Fibroblast of skin of left quadriceps (primary cell): ENCODE data around the gene TRAM2.

Experiments used
- DNase-seq, 2 experiments: peaks; one replicate each; pipeline ENCODE4 v3.0.0-alpha.2; 2013; ENCODE audit warnings: low read depth in 2 of 2

The TRAM2 gene

GRCh38 chr6:52508261-52508739 is 68.6 kb downstream of the TRAM2 start:
- DNase-seq, result no peak

GRCh38 chr6:52507557-52508260 is 69.2 kb downstream of the TRAM2 start:
- DNase-seq, result peak; percentile 54 to 64

GRCh38 chr6:52506476-52506875 is 70.4 kb downstream of the TRAM2 start:
- DNase-seq, result no peak

GRCh38 chr6:52505726-52506409 is 71.0 kb downstream of the TRAM2 start:
- DNase-seq, result no peak

GRCh38 chr6:52504782-52505136 is 72.1 kb downstream of the TRAM2 start:
- DNase-seq, result no peak

- DNase-seq, result no peak
Measured at GRCh38 chr6:52503851-52504781, 72.7 kb downstream of the TRAM2 start.

GRCh38 chr6:52503323-52503747 is 73.5 kb downstream of the TRAM2 start:
- no peak for DNase-seq

- DNase-seq, result no peak
Measured at GRCh38 chr6:52502306-52503029, 74.4 kb downstream of the TRAM2 start.

- DNase-seq, result no peak
Measured at GRCh38 chr6:52500238-52501129, 76.4 kb downstream of the TRAM2 start.

- no peak for DNase-seq
Measured at GRCh38 chr6:52499681-52500236, 77.1 kb downstream of the TRAM2 start.

- peak in 1 of 2 experiments; percentile 37 for DNase-seq
Measured at GRCh38 chr6:52499026-52499425, 77.8 kb downstream of the TRAM2 start.

- DNase-seq, result no peak
Measured at GRCh38 chr6:52498538-52499017, 78.3 kb downstream of the TRAM2 start.

GRCh38 chr6:52497652-52498408 is 79.0 kb downstream of the TRAM2 start:
- no peak for DNase-seq

- no peak for DNase-seq
Measured at GRCh38 chr6:52496631-52497030, 80.2 kb downstream of the TRAM2 start.

GRCh38 chr6:52495922-52496321 is 80.9 kb downstream of the TRAM2 start:
- DNase-seq, result no peak

GRCh38 chr6:52494298-52495072 is 82.4 kb downstream of the TRAM2 start:
- no peak for DNase-seq

- DNase-seq, result no peak
Measured at GRCh38 chr6:52493669-52494068, 83.2 kb downstream of the TRAM2 start.
